ENCODE results near the gene NUPR1. TPM values are rescaled to one million over a fixed set of nuclear protein-coding genes. Genes with fewer than 3 reads are reported as not detected.

The NUPR1 gene
- total and polyA plus RNA-seq, 2 of the 13 experiments (the other 11 are each of a cell fraction or from before 2014, with no cell fraction given) = 18.0 to 25.6 TPM

- TF ChIP-seq HNF1B (CRISPR knock-in tag; IDR thresholded peaks at IDR 0.05) = 0 out of 2 replicates have a peak, but pooled peaks have one; percentile 16
- TF ChIP-seq ZNF292 (CRISPR knock-in tag; IDR thresholded peaks at IDR 0.05; ENCODE audit: borderline replicate concordance, low read depth) = 0 out of 2 replicates have a peak, but pooled peaks have one; percentile 6
Observed at GRCh38 chr16:28532940-28533647, 5.7 kb downstream of the NUPR1 start (continued).

GRCh38 chr16:28531777-28532744 is 6.7 kb downstream of the NUPR1 start:
- H3K4me3 ChIP-seq (replicated peaks in 1 of 3; ENCODE audit: insufficient read depth in 1 of 3, low read depth in 2 of 3, low read length in 3 of 3) = peak overlapping the region in 1 of 3 experiments; percentile 7; a peak in 2 of 6 replicates
- H3K27me3 ChIP-seq (ENCODE audit: control insufficient read depth in 1 of 2, insufficient read depth in 2 of 2, low read length in 2 of 2) = no peaks in the 10 kb centered on the region
- DNase-seq (ENCODE audit: low spot score) = peak; percentile 84
- intact Hi-C loops (cut with micrococcal nuclease; ENCODE audit: unreplicated experiment) = no loop called here
- POLR2A ChIA-PET = interaction anchor here (1.2 to 1.3 kb wide), 2 partner anchors 9 to 77 kb away, joined by 3 to 4 read pairs; partner anchors contain the start of gene SULT1A1
- H3K4me1 ChIP-seq (ENCODE audit: insufficient read depth, low read length) = peaks cover 58% of the 10 kb centered on the region
- 5% methylated on average over 9 of the region's 9 CpGs for WGBS (ENCODE audit: low lambda C conversion rate)
- CTCF ChIA-PET (ENCODE audit: low intra/inter-chr PET ratio, low total read pairs) = no interaction called here
- H3K9me3 ChIP-seq (ENCODE audit: low read length) = no peaks in the 10 kb centered on the region
- peak; percentile 97 for ATAC-seq
- peak overlapping the region; percentile 65 for H3K27ac ChIP-seq (ENCODE audit: extremely low read length, insufficient read depth, low read length)
- peak; percentile 76 for FAIRE-seq
- no TSS peak for BruUV-seq (replicated peaks)
- peak overlapping the region; percentile 21; the same call in 1 of the 2 replicates for H3K9ac ChIP-seq (ENCODE audit: insufficient read depth, low read depth, low read length)
- no peak overlapping the region for H2AFZ ChIP-seq (ENCODE audit: low read length)
- no peaks in the 10 kb centered on the region for H4K20me1 ChIP-seq (ENCODE audit: insufficient read depth, low read length)
- no peaks in the 10 kb centered on the region; a peak in 1 of 5 replicates for H3K36me3 ChIP-seq (replicated peaks in 1 of 2; ENCODE audit: control insufficient read depth in 1 of 2, insufficient read depth in 2 of 2, low read length in 2 of 2)
- peak overlapping the region; percentile 60 for H3K4me2 ChIP-seq (ENCODE audit: low read depth, low read length)
- in situ Hi-C loops (cut with HindIII; ENCODE audit: extremely low pct_ligation_motif_present, low pct_unique_long_range_greater_than_20kb) = no loop called here
- no peaks in the 10 kb centered on the region for H3K79me2 ChIP-seq (ENCODE audit: insufficient read depth, low read length)
- TF ChIP-seq ISX (CRISPR knock-in tag; conservative IDR thresholded peaks at IDR 0.05) (no peak), ZNF331 (CRISPR knock-in tag; IDR thresholded peaks at IDR 0.05) (0 out of 2 replicates have a peak, but pooled peaks have one; percentile 39), ZNF580 (CRISPR knock-in tag; IDR thresholded peaks at IDR 0.05; ENCODE audit: borderline replicate concordance, low read depth) (no peak), MAFK (conservative IDR thresholded peaks at IDR 0.05 in 1 of 2, IDR thresholded peaks at IDR 0.05 in 1 of 2; ENCODE audit: low read length in 2 of 2) (no peak), IRF2 (CRISPR knock-in tag; IDR thresholded peaks at IDR 0.05) (peak; percentile 62; the same call in 1 of the 2 replicates), ZNF276 (CRISPR knock-in tag; IDR thresholded peaks at IDR 0.05; ENCODE audit: low read depth) (no peak), ZNF10 (CRISPR knock-in tag; IDR thresholded peaks at IDR 0.05; ENCODE audit: borderline replicate concordance, low read depth) (no peak), ZNF546 (CRISPR knock-in tag; conservative IDR thresholded peaks at IDR 0.05) (no peak), ZNF513 (CRISPR knock-in tag; conservative IDR thresholded peaks at IDR 0.05) (no peak), ZNF3 (CRISPR knock-in tag; IDR thresholded peaks at IDR 0.05) (no peak), ZNF841 (CRISPR knock-in tag; IDR thresholded peaks at IDR 0.05; ENCODE audit: borderline replicate concordance) (no peak), ZNF557 (CRISPR knock-in tag; IDR thresholded peaks at IDR 0.05) (no peak), MYC (CRISPR knock-in tag; IDR thresholded peaks at IDR 0.05; ENCODE audit: borderline replicate concordance) (no peak)
